Mesenchymal stem cell (in vitro differentiated cells and primary cell): Measurements from ENCODE around the gene ZNF628.
A peak's percentile ranks its signal among the peaks of the same experiment; 100 is the strongest.

Experiments used
- DNase-seq: peaks from one replicate; pipeline ENCODE4 v3.0.0-alpha.2; 2013
- H2AFZ ChIP-seq: one replicate; pipeline ENCODE4 v1.6.1; 2013; ENCODE audit warnings: low read depth, mild to moderate bottlenecking, control low read depth, inconsistent platforms, low read length, moderate library complexity
- H2AK5ac ChIP-seq: 2 replicates; pipeline ENCODE4 v1.6.1; 2013; ENCODE audit warnings: low read length, moderate library complexity, mild to moderate bottlenecking, inconsistent platforms; ENCODE audit not compliant: severe bottlenecking
- H2BK120ac ChIP-seq: one replicate; pipeline ENCODE4 v1.6.1; 2013; ENCODE audit warnings: low read depth, mild to moderate bottlenecking, inconsistent platforms, low read length, moderate library complexity
- H2BK12ac ChIP-seq, 2 experiments: one replicate each; pipeline ENCODE4 v1.6.1; 2013; ENCODE audit warnings: inconsistent platforms in 2 of 2, low read length in 2 of 2, mild to moderate bottlenecking in 2 of 2, moderate library complexity in 2 of 2, control low read depth in 1 of 2
- H2BK15ac ChIP-seq: one replicate; pipeline ENCODE4 v1.6.1; 2013; ENCODE audit warnings: mild to moderate bottlenecking, low read depth, inconsistent platforms; ENCODE audit not compliant: poor library complexity, severe bottlenecking
- H2BK5ac ChIP-seq: 2 replicates; pipeline ENCODE4 v1.6.1; 2013; ENCODE audit warnings: low read depth, mild to moderate bottlenecking, low read length, control low read depth, inconsistent platforms; ENCODE audit not compliant: poor library complexity, severe bottlenecking
- H3K14ac ChIP-seq, 2 experiments: one replicate each; pipeline ENCODE4 v1.6.1; 2013; ENCODE audit warnings: inconsistent platforms in 2 of 2, low read length in 2 of 2, control low read depth in 1 of 2, mild to moderate bottlenecking in 1 of 2, moderate library complexity in 1 of 2
- H3K18ac ChIP-seq, 2 experiments: one replicate each; pipeline ENCODE4 v1.6.1; 2013; ENCODE audit warnings: inconsistent platforms in 2 of 2, low read length in 2 of 2, control low read depth in 1 of 2, low read depth in 1 of 2, mild to moderate bottlenecking in 1 of 2
- H3K23ac ChIP-seq, 2 experiments: one replicate each; pipeline ENCODE4 v1.6.1; 2013; ENCODE audit warnings: inconsistent platforms in 2 of 2, low read length in 2 of 2, mild to moderate bottlenecking in 2 of 2, moderate library complexity in 2 of 2, control low read depth in 1 of 2
- H3K27ac ChIP-seq: 2 replicates; pipeline ENCODE4 v1.5.1; 2013; ENCODE audit warnings: mild to moderate bottlenecking, moderate library complexity, low read length, control low read depth, inconsistent platforms; ENCODE audit not compliant: poor library complexity, severe bottlenecking
- H3K27me3 ChIP-seq, 2 experiments: 2 replicates each; pipeline versions ENCODE4 v1.6.1 to v1.7.0; 2013; ENCODE audit warnings: low read length in 2 of 2, mild to moderate bottlenecking in 2 of 2, moderate library complexity in 2 of 2, control low read depth in 1 of 2, inconsistent platforms in 1 of 2; ENCODE audit not compliant: control insufficient read depth in 1 of 2, insufficient read depth in 1 of 2
- H3K36me3 ChIP-seq, 2 experiments: 2 replicates each; pipeline versions ENCODE4 v1.6.1 to v1.7.0; 2013; ENCODE audit warnings: low read length in 2 of 2, control low read depth in 1 of 2, inconsistent platforms in 1 of 2, low read depth in 1 of 2, mild to moderate bottlenecking in 1 of 2; ENCODE audit not compliant: insufficient read depth in 2 of 2, control insufficient read depth in 1 of 2
- H3K4ac ChIP-seq, 2 experiments: one replicate each; pipeline ENCODE4 v1.6.1; 2013; ENCODE audit warnings: inconsistent platforms in 2 of 2, low read length in 2 of 2, mild to moderate bottlenecking in 2 of 2, moderate library complexity in 2 of 2, control low read depth in 1 of 2, low read depth in 1 of 2
- H3K4me1 ChIP-seq: 2 replicates; pipeline ENCODE4 v1.6.1; 2013; ENCODE audit warnings: low read depth, low read length, control low read depth; ENCODE audit not compliant: control insufficient read depth, insufficient read depth
- H3K4me2 ChIP-seq: 2 replicates; pipeline ENCODE4 v1.6.1; 2013; ENCODE audit warnings: low read length, mild to moderate bottlenecking, inconsistent platforms; ENCODE audit not compliant: poor library complexity, severe bottlenecking
- H3K4me3 ChIP-seq, 2 experiments: 2 replicates each; pipeline versions ENCODE4 v1.5.1 to v1.7.0; 2013; ENCODE audit warnings: low read length in 2 of 2, mild to moderate bottlenecking in 2 of 2, control low read depth in 1 of 2, low read depth in 1 of 2; ENCODE audit not compliant: insufficient read depth in 1 of 2
- H3K79me1 ChIP-seq: replicated peaks from 2 replicates; pipeline ENCODE4 v1.6.1; 2013; ENCODE audit warnings: mild to moderate bottlenecking, control low read depth, low read length, inconsistent platforms; ENCODE audit not compliant: poor library complexity, severe bottlenecking
- H3K9ac ChIP-seq: 2 replicates; pipeline ENCODE4 v1.7.0; 2013; ENCODE audit warnings: mild to moderate bottlenecking, low read length, moderate library complexity
- H3K9me3 ChIP-seq: 2 replicates; pipeline ENCODE4 v1.7.0; 2013; ENCODE audit warnings: mild to moderate bottlenecking, low read length; ENCODE audit not compliant: control insufficient read depth
- H4K8ac ChIP-seq: one replicate; pipeline ENCODE4 v1.6.1; 2013; ENCODE audit warnings: inconsistent platforms, mild to moderate bottlenecking, low read length, moderate library complexity
- H4K91ac ChIP-seq: one replicate; pipeline ENCODE4 v1.6.1; 2013; ENCODE audit warnings: mild to moderate bottlenecking, low read length, inconsistent platforms
- whole genome bisulfite sequencing: methylation state at CpG from one replicate; pipeline ENCODE4 v1.1.7; 2013; ENCODE audit warnings: mixed read lengths; 5-methylcytosine and 5-hydroxymethylcytosine counted together

Gene ZNF628

DNA sequence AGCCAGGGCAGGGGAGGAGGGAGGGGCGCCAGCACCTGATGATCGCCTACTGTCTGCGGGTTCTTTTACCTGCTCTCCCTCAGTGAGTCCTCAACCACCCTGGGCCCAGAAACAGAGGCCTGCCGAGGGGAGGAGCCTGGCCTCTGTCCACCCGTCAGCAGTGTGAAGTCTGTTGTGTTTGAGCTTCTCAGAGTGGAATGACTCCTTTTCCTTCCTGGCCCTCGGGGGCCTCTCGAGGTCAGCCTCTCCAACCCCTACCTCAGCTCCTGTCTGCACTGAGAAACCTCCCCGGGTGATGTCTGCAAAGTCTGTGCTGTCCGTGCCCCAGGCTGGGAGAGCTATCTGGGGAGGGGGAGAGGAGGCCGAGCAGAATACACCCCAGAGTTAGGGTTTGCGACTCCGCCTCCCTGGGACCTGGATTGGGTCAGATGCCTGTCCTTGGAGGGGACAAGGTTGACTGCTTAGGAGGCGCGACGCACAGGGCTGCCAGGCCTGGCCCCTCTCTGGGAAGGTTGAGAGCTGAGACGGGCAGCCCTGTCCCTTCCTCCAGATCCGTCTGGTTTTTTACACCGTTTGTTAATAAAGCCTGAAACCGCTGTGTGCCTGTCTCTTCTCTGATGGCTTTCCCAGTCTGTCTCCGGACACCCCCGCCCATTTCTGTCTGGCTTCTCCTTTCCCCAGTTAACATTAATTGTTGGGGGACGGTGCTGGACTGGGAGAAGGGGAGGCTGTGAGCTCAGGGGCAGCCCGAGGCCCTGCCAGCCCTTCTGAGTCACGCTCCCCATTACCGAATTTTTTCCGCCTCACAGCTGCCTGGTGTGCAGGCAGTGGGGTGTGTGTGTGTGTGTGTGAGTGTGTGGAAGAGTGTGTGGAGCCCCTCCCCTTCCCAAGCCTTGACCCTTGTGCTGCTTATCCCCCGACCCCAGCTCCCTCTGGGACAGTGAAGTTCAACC, 10.8 kb downstream of the ZNF628 start:
- peak overlapping the region; percentile 96 for H2BK15ac ChIP-seq
- peak overlapping the region; percentile 87 for H2AK5ac ChIP-seq
- peak overlapping the region in 1 of 2 experiments; percentile 35 for H3K23ac ChIP-seq
- H3K27ac ChIP-seq = peak overlapping the region; percentile 95
- H3K4me1 ChIP-seq = peaks cover 72% of the 10 kb centered on the region
- H2BK120ac ChIP-seq = peak overlapping the region; percentile 98
- peak overlapping the region in 1 of 2 experiments; percentile 64 for H3K14ac ChIP-seq
- H3K4ac ChIP-seq = peak overlapping the region; percentile 88 to 89
- 3% methylated on average over 17 of the region's 27 CpGs for WGBS
- peak overlapping the region; percentile 64 for H3K4me2 ChIP-seq
- H2BK12ac ChIP-seq = peak overlapping the region; percentile 92 to 95
- H3K36me3 ChIP-seq = peaks cover 6 to 62% of the 10 kb centered on the region in 2 experiments
- peak; percentile 99 for DNase-seq
- no peaks in the 10 kb centered on the region for H3K9me3 ChIP-seq
- peaks cover 19% of the 10 kb centered on the region for H3K79me1 ChIP-seq
- peak overlapping the region; percentile 32 to 78 for H3K4me3 ChIP-seq
- H3K27me3 ChIP-seq = no peaks in the 10 kb centered on the region
- peak overlapping the region; percentile 86 for H4K8ac ChIP-seq
- H4K91ac ChIP-seq = peak overlapping the region; percentile 95
- peak overlapping the region; percentile 88 to 91 for H3K18ac ChIP-seq
- H3K9ac ChIP-seq = peak overlapping the region; percentile 86
- H2AFZ ChIP-seq = no peak overlapping the region
- peak overlapping the region; percentile 66 for H2BK5ac ChIP-seq

DNA sequence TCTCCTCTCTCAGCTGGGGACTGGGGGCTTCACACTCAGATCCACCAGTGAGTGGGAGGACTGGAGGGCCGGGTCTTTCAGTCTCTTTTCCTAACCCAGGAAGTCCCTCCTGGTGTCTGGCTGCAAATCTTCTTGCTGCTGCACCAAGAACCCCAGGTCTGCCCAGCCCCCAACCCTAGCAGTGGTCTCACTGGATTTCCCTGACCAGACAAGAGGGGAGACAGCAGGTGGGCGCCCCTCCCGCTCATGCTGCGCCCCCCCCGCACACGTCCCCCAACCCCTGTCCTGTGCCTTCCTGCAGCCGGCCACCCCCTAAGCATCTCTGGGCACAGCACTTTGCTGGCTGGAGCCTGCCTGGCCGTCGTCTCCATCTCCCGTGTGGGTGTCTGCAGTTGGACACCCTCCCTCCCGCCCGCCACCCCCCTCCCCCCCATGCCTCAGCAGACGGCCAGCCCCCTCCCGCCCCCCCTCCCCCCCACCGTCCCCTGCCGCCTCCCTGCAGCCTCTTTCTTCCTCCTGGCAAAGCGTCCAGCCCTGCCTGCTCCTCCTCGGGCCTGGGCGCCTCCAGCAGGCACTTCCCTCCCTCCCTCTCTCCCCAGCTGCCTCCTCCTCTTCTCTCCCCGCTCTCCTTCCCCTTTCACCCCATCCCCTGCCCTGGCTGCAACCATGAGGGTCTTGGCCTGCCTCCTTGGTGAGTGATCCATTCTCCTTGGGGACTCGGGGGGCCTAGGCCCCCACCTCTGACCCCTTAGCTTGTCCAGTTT, 11.7 kb downstream of the ZNF628 start, which contains the start of gene SSC5D:
Gene SSC5D (plus strand): TSS at position 513 of the 764 bp plus-strand sequence. CDS start 154 bp downstream, at position 667.
- H3K4me1 ChIP-seq = peaks cover 72% of the 10 kb centered on the region
- peaks cover 3 to 55% of the 10 kb centered on the region in 2 experiments for H3K36me3 ChIP-seq
- H2BK15ac ChIP-seq = peak within 1 kb of the TSS; percentile 96
- H3K27me3 ChIP-seq = no peaks in the 10 kb centered on the region
- peak within 1 kb of the TSS; percentile 92 to 95 for H2BK12ac ChIP-seq
- peak within 1 kb of the TSS; percentile 89 for H3K9ac ChIP-seq
- no peak within 1 kb of the TSS for H2AFZ ChIP-seq
- peak within 1 kb of the TSS; percentile 67 for H3K4me2 ChIP-seq
- peak within 1 kb of the TSS; percentile 95 for H4K91ac ChIP-seq
- WGBS = 2% methylated on average over 9 of the region's 21 CpGs
- H3K23ac ChIP-seq = peak within 1 kb of the TSS in 1 of 2 experiments; percentile 35
- H3K27ac ChIP-seq = peak within 1 kb of the TSS; percentile 95
- peak within 1 kb of the TSS; percentile 89 for H2BK120ac ChIP-seq
- H4K8ac ChIP-seq = peak within 1 kb of the TSS; percentile 86
- peak within 1 kb of the TSS; percentile 91 for H2AK5ac ChIP-seq
- peak within 1 kb of the TSS in 1 of 2 experiments; percentile 88 for H3K14ac ChIP-seq
- no peaks in the 10 kb centered on the region for H3K9me3 ChIP-seq
- peak within 1 kb of the TSS; percentile 34 to 78 for H3K4me3 ChIP-seq
- peak within 1 kb of the TSS; percentile 88 to 92 for H3K18ac ChIP-seq
- peaks cover 16% of the 10 kb centered on the region for H3K79me1 ChIP-seq
- no peak for DNase-seq
- H2BK5ac ChIP-seq = peak within 1 kb of the TSS; percentile 66
- H3K4ac ChIP-seq = peak within 1 kb of the TSS; percentile 88 to 89

DNA sequence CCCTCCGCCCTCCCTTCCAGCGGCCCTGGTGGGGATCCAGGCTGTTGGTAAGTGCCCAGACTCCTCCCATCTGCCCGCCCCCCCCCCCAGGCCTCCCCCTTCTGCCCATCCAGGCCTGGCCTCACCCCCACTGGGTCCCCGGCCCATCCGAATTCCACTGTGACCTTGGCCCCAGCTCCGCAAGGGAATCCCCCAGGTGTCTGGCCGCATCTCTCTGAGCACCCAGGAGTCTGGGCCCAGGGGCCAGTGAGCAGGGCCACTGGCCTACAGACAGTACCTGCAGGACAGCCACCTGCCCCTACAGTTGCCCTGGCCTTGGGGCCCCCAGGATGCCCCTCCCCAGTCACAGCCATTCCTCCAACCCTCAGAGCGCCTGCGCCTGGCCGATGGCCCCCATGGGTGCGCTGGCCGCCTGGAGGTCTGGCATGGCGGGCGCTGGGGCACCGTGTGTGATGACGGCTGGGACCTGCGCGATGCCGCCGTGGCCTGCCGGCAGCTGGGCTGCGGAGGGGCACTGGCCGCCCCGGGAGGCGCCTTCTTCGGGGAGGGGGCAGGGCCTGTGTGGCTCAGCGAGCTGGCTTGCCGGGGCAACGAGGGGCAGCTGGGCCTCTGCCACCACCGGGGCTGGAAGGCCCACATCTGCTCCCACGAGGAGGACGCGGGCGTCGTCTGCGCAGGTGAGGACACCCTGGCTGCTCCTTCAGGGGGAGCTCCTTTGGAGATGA, 12.7 kb downstream of the ZNF628 start:
- H4K8ac ChIP-seq = peak overlapping the region; percentile 85
- H3K9ac ChIP-seq = peak overlapping the region; percentile 89
- peak overlapping the region in 1 of 2 experiments; percentile 41 for H3K23ac ChIP-seq
- no peak for DNase-seq
- H2BK15ac ChIP-seq = no peak overlapping the region
- H3K14ac ChIP-seq = no peak overlapping the region
- H3K27me3 ChIP-seq = no peaks in the 10 kb centered on the region
- no peak overlapping the region for H2AFZ ChIP-seq
- peak overlapping the region; percentile 89 for H2BK120ac ChIP-seq
- no peak overlapping the region for H2BK5ac ChIP-seq
- H4K91ac ChIP-seq = peak overlapping the region; percentile 57
- no peaks in the 10 kb centered on the region for H3K9me3 ChIP-seq
- H3K36me3 ChIP-seq = peaks cover 0 to 51% of the 10 kb centered on the region in 2 experiments
- peaks cover 71% of the 10 kb centered on the region for H3K4me1 ChIP-seq
- peak overlapping the region; percentile 82 for H2AK5ac ChIP-seq
- H3K4ac ChIP-seq = peak overlapping the region in 1 of 2 experiments; percentile 67
- peak overlapping the region in 1 of 2 experiments; percentile 73 for H3K4me3 ChIP-seq
- peak overlapping the region in 1 of 2 experiments; percentile 80 for H2BK12ac ChIP-seq
- H3K79me1 ChIP-seq = peaks cover 11% of the 10 kb centered on the region
- 83% methylated on average over 35 of the region's 36 CpGs for WGBS
- H3K18ac ChIP-seq = peak overlapping the region; percentile 19 to 92
- H3K4me2 ChIP-seq = peak overlapping the region; percentile 46
- no peak overlapping the region for H3K27ac ChIP-seq
